Measurements from ENCODE around the gene UQCRHL.
"Not testable (repeated sequence)": the region's sequence is repeated elsewhere in the genome, so short reads cannot be mapped to it uniquely, and the experiment has no call there.

Gene UQCRHL

DNA sequence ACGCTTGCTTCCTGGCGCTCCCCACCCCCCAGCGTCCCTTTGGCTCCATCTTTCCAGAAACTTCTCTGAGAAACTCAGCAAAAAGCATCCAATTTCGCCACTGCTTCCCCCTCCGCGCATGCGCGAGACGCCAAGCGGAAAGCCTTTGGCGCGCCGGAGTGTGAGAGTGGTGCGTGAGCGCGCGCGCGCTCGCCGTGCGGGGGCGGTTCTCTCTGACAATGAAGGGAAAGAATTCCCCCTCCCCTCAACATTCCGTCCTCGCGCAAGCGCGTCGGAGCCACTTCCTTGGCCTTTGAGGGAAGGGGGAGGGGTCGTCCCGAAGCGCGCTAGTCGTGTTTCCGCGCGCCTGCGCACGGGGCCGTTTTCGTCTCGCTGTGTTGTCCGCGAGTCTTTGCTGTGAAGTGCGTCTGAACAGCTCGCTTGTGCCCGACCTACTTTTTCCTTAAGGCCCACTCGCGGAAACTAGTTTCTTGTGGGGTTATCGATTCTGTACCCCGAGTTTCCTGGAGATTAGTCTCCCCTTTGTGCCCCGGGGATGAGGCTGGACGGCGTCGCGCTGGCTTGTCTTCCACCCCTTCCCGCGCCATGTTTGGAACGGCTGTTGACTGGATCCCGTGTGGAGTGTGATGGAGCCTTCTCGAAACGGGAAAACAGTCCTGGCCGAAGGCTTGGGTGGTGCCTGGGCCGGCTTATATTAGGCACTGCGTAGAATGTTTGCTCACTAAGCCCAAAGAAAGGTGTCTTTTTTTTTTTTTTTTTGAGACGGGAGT lies 28.5 kb upstream of the UQCRHL start:
- peak; percentile 97 to 99 for DNase-seq (ENCODE audit: low read depth in 2 of 2)

GRCh38 chr1:15835205-15835740 lies 27.8 kb upstream of the UQCRHL start:
- peak in 1 of 2 donors; percentile 21 for DNase-seq (ENCODE audit: low read depth in 2 of 2)

- peak; percentile 72 to 79 for DNase-seq (ENCODE audit: low read depth in 2 of 2)
These were observed 27.2 kb upstream of the UQCRHL start for GRCh38 chr1:15834406-15835204.

- no peak for DNase-seq (ENCODE audit: low read depth in 2 of 2)
These were observed 26.5 kb upstream of the UQCRHL start for GRCh38 chr1:15833842-15834405.

DNA sequence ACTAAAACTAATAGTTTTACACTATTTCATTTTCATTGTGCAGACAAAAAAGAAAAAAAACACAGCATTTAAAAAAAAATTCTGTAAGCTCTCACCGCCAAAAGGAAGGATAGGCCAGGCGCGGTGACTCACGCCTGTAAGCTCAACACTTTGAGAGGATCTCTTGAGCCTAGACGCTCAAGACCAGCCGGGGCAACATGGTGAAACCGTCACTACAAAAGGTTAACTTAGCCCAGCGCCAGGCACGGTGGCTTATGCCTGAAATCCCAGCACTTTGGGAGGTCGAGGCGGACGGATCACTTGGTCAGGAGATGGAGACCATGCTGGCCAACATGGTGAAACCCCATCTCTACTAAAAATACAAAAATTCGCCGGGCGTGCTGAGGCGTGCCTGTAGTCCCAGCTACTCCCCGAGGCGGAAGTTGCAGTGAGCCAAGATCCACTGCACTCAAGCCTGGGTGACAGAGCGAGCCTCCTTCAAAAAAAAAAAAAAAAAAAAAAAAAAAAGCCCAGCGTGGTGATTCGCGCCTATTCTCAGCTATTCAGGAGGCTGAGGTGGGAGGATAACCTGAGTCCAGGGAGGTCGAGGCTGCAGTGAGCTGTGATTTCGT lies 25.7 kb upstream of the UQCRHL start:
- peak in 1 of 2 donors; percentile 30 for DNase-seq (ENCODE audit: low read depth in 2 of 2)

DNA sequence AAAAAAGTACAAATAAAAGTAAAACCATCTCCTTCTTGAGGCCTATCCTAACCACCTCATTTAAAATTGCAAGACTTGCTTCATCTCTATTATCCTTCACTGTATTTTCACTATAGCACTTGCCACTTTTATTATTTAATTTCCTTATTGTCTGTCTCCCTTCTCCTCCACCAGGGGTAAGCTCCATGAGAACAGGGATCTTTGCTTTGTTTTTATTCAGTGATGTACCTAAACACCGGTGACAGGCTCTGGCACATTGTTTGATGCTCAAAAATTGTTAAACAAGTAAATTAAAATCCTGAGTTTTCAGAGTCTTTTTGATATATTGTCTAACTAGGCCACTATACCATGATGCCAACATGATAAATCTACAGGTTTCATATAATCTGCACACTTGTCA lies 22.8 kb upstream of the UQCRHL start:
- no peak for DNase-seq (ENCODE audit: low read depth in 2 of 2)

GRCh38 chr1:15828931-15829330 lies 21.5 kb upstream of the UQCRHL start:
- not testable (repeated sequence) for DNase-seq (ENCODE audit: low read depth in 2 of 2)

DNA sequence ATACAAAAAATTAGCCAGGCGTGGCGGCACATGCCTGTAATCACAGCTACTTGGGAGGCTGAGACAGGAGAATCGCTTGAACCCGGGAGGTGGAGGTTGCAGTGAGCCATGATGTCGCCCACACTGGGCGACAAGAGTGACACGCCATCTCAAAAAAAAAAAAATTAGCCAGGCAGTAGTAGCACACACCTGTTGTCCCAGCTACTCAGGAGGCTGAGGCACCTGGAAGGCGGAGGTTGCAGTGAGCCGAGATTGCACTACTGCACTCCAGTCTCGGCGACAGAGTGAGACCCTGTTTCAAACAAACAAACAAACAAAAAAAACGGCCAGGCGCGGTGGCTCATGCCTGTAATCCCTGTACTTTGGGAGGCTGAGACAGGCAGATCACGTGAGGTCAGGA lies 20.1 kb upstream of the UQCRHL start:
- DNase-seq (ENCODE audit: low read depth in 2 of 2): not testable (repeated sequence)

DNA sequence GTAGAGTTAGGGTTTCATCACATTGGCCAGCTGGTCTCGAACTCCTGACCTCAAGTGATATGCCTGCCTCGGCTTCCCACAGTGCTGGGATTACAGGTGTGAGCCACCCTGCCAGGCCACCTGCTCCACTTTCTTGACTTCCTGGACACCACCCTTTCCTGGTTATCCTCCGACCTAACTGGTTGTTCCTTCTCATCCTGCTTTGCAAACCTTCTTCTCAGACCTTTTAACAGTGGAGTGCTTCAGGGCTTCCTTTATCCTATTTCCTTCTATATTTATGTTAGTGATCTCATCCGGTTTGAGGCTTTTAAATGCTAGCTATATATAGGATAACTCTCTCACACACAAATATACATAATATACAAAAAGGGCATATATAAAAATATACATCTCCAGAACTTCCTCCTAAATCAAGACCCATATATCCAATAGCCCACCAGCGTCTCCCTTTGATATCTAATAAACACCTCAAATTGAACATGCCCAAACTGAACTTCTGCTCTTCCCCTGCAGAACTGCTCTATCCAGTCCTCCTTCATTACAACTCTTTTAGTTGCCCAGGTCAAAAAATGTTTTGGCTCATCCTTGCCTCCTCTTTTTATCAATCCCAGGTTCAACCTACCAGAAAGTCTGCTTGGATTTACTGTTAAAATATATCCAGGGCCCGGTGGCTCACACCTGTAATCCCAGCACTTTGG lies 19.5 kb upstream of the UQCRHL start:
- no peak for DNase-seq (ENCODE audit: low read depth in 2 of 2)

DNA sequence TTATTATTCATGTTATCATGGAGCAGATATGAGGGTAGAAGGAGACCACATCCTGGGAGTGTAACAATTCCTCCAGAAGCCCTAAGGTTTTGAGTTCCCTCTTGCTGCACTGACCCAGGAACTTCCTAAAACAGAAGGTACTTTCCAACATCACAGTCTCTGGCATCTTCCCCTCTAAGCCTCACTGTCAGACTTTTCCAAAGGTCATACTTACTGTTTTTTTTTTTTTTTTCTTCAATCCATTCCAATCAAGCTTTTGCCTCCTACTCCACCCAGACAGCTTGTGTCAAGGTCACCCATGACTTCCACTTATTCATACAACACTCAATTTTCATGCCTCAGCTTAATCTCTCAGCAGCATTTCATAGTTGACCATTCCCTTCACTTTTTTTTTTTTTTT lies 18.4 kb upstream of the UQCRHL start:
- no peak for DNase-seq (ENCODE audit: low read depth in 2 of 2)

DNA sequence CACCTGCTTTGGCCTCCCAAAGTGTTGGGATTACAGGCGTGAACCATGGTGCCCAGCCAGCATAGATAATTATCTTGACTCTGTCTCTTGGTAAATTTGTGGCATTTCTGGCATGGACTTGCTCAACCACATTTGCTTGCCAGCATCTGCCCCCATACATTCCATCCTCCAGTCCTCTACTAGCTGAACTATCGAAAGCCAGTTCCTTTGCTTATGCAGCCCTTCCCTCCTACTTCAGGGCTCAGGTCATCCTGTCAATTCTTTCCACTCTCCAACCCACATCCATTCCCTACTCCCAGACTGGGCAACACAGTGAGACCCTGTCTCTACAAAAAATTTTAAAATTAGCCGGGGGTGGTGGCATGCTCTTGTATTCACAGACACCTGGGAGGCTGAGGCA lies 13.0 kb upstream of the UQCRHL start:
- DNase-seq (ENCODE audit: low read depth in 2 of 2): no peak

GRCh38 chr1:15816674-15817073 lies 9.2 kb upstream of the UQCRHL start:
- DNase-seq (ENCODE audit: low read depth in 2 of 2): no peak

DNA sequence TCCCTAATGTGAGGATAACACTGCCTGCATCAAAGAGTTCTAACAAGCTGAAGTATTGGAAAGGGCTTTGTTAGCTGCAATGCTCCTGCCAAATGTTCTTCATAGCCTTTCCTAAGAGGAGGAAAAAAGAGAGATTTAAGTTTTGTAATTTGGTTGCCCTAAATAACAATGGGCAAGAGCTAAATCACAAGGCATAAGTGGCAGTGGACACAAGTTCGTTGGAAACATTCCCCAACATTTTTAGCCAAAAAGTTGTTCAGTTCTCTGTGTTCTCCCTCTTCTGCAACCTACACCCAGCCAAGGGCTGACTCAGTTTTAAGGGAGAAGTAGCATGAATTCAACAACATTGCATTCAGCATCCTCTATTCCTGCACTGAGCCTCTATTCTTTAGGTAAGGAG lies 2.6 kb upstream of the UQCRHL start:
- no peak for DNase-seq (ENCODE audit: low read depth in 2 of 2)

DNA sequence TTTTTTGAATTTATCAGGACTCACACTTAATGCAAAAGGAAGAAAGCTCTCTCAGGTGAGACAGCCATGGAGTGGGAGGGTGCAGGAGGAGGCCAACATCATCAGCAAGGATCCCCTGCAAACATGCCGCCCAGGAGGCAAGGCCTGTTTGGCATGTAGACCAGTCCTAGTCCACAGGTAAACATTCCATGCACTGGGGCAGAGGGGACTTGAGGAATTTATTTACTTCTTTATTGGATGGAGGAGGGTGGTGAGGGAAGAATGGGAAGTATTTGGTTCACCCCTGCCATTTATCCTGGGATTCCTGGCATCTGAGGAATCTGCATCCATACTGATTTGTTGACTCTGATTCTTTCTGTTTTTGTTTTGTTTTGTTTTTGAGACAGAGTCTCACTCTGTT lies 1.5 kb upstream of the UQCRHL start:
- no peak for DNase-seq (ENCODE audit: low read depth in 2 of 2)

DNA sequence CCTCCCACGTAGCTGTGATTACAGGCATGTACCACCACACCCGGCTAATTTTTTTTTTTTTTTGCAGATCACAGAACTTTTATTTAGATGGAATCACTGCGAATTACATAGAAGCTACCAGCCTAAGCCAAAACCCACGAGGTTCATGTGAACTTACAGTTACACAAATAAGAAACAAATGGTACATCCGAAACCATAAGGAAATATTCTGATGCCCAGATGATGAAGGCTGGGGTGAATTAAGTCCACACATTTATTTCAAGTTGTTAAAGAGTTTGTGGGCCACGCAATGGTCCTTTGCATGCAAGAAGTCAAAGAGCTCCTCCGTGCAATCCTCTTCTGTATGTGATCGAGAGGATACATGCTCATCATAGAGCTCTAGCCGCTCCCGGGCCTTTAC lies 328 bp downstream of the UQCRHL start:
- no peak for DNase-seq (ENCODE audit: low read depth in 2 of 2)

- no peak for DNase-seq (ENCODE audit: low read depth in 2 of 2)
These were observed 3.4 kb downstream of the UQCRHL start for GRCh38 chr1:15804060-15804459.

GRCh38 chr1:15803380-15803779 lies 4.1 kb downstream of the UQCRHL start:
- no peak for DNase-seq (ENCODE audit: low read depth in 2 of 2)

- DNase-seq (ENCODE audit: low read depth in 2 of 2): no peak
These were observed 5.0 kb downstream of the UQCRHL start for GRCh38 chr1:15802234-15802965.

DNA sequence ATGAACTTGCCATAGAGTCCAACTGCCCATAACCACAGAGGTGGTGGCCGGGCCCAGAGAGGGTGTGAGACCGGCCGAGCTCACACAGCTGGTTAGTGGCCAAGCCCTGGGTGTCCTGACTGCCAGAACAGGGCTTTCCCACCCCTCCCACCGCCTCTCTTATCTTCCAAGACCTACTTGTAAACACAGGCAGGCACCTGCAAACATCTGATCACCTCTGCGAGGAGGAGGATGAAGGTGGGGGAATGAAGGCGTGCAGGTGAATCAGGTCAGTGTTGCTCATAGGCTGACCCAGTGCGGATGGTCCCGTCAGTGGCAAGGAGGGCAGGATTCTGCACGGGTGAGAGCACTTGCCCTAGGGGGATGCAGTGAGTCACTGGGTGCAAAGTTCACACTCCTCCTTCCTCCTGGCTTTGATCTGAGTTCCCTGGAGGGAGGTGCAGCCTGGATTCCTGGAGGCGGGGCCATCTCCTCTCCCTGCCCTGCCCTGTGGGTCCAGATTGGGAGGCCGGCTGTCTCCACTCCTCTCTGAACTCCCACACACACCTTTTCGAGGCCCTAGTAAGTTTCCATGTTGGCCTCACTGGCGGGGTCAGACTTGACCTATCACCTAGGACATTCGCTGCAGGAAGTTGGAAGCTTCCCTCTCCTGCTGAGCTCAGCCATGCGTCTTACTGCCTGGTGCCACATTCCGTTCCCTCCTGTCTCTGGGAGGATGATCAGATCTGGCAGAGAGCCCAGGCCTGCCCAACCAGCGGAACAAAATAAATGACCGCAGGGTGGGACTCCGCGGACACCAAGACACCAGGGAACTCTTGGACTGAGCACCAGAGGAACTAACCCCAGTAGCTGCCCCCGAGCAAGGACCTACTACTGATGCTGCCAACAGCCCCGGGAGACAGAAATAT lies 7.3 kb downstream of the UQCRHL start:
- DNase-seq (ENCODE audit: low read depth in 2 of 2): no peak

Measured in stimulated activated CD8-positive, alpha-beta memory T cell treated with anti-CD3 and anti-CD28 coated beads, Interleukin-2, amount 100 ng/mL, for 1 hour (primary cell).